HEK293 (cell line): ENCODE data around the gene TLL1.

ENCODE experiments used
- CTCF ChIA-PET: fragments of 350-600 bp; formaldehyde crosslinking; extraction: SDS; loops from one replicate; lab custom pipeline; 2021; ENCODE audit warnings: antibody characterized with exemption; lab: Yijun Ruan, JAX
- POLR2A ChIA-PET: fragments of 300-600 bp; formaldehyde crosslinking; extraction: SDS; loops from one replicate; lab custom pipeline; 2020; ENCODE audit warnings: antibody characterized with exemption, inconsistent platforms; lab: Yijun Ruan, JAX
- H3K27ac ChIP-seq: fragments of 200-500 bp; sonication (Bioruptor generic); 2 replicates; pipeline ENCODE4 v1.5.1; 2014; ENCODE audit warnings: low read depth, low read length, control low read depth, inconsistent platforms; ENCODE audit errors: extremely low read depth
- H3K36me3 ChIP-seq, 2 experiments: fragments of 200-500 bp in 1 of 2; sonication (Bioruptor generic) in 1 of 2; 1 replicate in 1 of 2; 2 replicates in 1 of 2; pipeline ENCODE4 v1.5.1; 2014 to 2017; ENCODE audit warnings: inconsistent platforms in 2 of 2, low read length in 2 of 2; ENCODE audit not compliant: control insufficient read depth in 2 of 2, insufficient read depth in 1 of 2
- H3K4me1 ChIP-seq: fragments of 200-500 bp; sonication (Bioruptor generic); 2 replicates; pipeline ENCODE4 v1.5.1; 2014; ENCODE audit warnings: mild to moderate bottlenecking, low read length, inconsistent platforms; ENCODE audit not compliant: control insufficient read depth, insufficient read depth
- H3K4me3 ChIP-seq: 2 replicates; pipeline ENCODE4 v1.5.1; 2011; ENCODE audit warnings: low read depth, mild to moderate bottlenecking, control low read depth, low read length, moderate library complexity
- H3K9me3 ChIP-seq: fragments of 200-500 bp; sonication (Bioruptor generic); 2 replicates; pipeline ENCODE4 v1.5.1; 2014; ENCODE audit warnings: low read depth, low read length, inconsistent platforms; ENCODE audit not compliant: control insufficient read depth, insufficient read depth
- BCL11A ChIP-seq: fragments of 450-650 bp; formaldehyde crosslinking; IDR thresholded peaks from 2 replicates; pipeline ENCODE4 v1.5.1; 2016; ENCODE audit warnings: low read depth, missing biosample characterization, missing genetic modification characterization
- HIC1 ChIP-seq: fragments of 450-650 bp; formaldehyde crosslinking; IDR thresholded peaks from 2 replicates; pipeline ENCODE4 v1.5.1; 2016; ENCODE audit warnings: missing biosample characterization, missing genetic modification characterization
- KLF8 ChIP-seq: fragments of 450-650 bp; formaldehyde crosslinking; IDR thresholded peaks from 2 replicates; pipeline ENCODE4 v1.5.1; 2016; ENCODE audit warnings: missing biosample characterization, missing genetic modification characterization
- PATZ1 ChIP-seq: fragments of 450-650 bp; formaldehyde crosslinking; IDR thresholded peaks from 2 replicates; pipeline ENCODE4 v1.5.1; 2016; ENCODE audit warnings: missing biosample characterization, missing genetic modification characterization
- PRDM10 ChIP-seq: fragments of 450-650 bp; formaldehyde crosslinking; IDR thresholded peaks from 2 replicates; pipeline ENCODE4 v1.5.1; 2016; ENCODE audit warnings: missing biosample characterization, missing genetic modification characterization
- SP3 ChIP-seq: fragments of 450-650 bp; formaldehyde crosslinking; IDR thresholded peaks from 2 replicates; pipeline ENCODE4 v1.5.1; 2016; ENCODE audit warnings: missing biosample characterization, missing genetic modification characterization
- TRIM28 ChIP-seq: IDR thresholded peaks from 2 replicates; pipeline ENCODE4 v1.6.1; 2011; ENCODE audit warnings: low read length, control low read depth, borderline replicate concordance
- ZBTB6 ChIP-seq: fragments of 450-650 bp; formaldehyde crosslinking; IDR thresholded peaks from 2 replicates; pipeline ENCODE4 v1.5.1; 2017; ENCODE audit warnings: missing biosample characterization, missing genetic modification characterization
- ZFHX2 ChIP-seq: fragments of 450-650 bp; formaldehyde crosslinking; conservative IDR thresholded peaks from 2 replicates; pipeline ENCODE4 v1.5.1; 2016; ENCODE audit warnings: missing biosample characterization, missing genetic modification characterization
- ZNF146 ChIP-seq: fragments of 450-650 bp; formaldehyde crosslinking; IDR thresholded peaks from 2 replicates; pipeline ENCODE4 v1.5.1; 2016; ENCODE audit warnings: missing biosample characterization, missing genetic modification characterization
- ZNF19 ChIP-seq: fragments of 450-650 bp; formaldehyde crosslinking; IDR thresholded peaks from 2 replicates; pipeline ENCODE4; 2016; ENCODE audit warnings: missing biosample characterization, missing genetic modification characterization, low read depth
- ZNF2 ChIP-seq: fragments of 450-650 bp; formaldehyde crosslinking; IDR thresholded peaks from 2 replicates; pipeline ENCODE4 v1.5.1; 2016; ENCODE audit warnings: missing biosample characterization, missing genetic modification characterization
- ZNF280C ChIP-seq: fragments of 450-650 bp; formaldehyde crosslinking; IDR thresholded peaks from 2 replicates; pipeline ENCODE4 v1.5.1; 2016; ENCODE audit warnings: missing biosample characterization, missing genetic modification characterization
- ZNF335 ChIP-seq: fragments of 450-650 bp; formaldehyde crosslinking; conservative IDR thresholded peaks from 2 replicates; pipeline ENCODE4 v1.5.1; 2016; ENCODE audit warnings: missing biosample characterization, missing genetic modification characterization
- ZNF449 ChIP-seq: fragments of 450-650 bp; formaldehyde crosslinking; IDR thresholded peaks from 2 replicates; pipeline ENCODE4 v1.5.1; 2017; ENCODE audit warnings: missing biosample characterization, mild to moderate bottlenecking, missing genetic modification characterization, moderate library complexity
- ZNF558 ChIP-seq: fragments of 450-650 bp; formaldehyde crosslinking; IDR thresholded peaks from 2 replicates; pipeline ENCODE4 v1.5.1; 2016; ENCODE audit warnings: missing biosample characterization, missing genetic modification characterization
- ZSCAN5A ChIP-seq: fragments of 450-650 bp; formaldehyde crosslinking; IDR thresholded peaks from 2 replicates; pipeline ENCODE4 v1.5.1; 2016; ENCODE audit warnings: missing biosample characterization, missing genetic modification characterization

Gene TLL1

GRCh38 chr4:165839615-165840333 lies 33.3 kb upstream of the TLL1 start:
- TF ChIP-seq ZFHX2 (tag by site-specific recombination): no peak
- no peak for TF ChIP-seq ZNF449 (tag by site-specific recombination)
- TF ChIP-seq HIC1 (tag by site-specific recombination): no peak
- no peak for TF ChIP-seq ZNF19 (tag by site-specific recombination)
- TF ChIP-seq ZNF558: no peak
- TF ChIP-seq ZNF335 (tag by site-specific recombination): no peak
- TF ChIP-seq TRIM28: no peak
- no peak for TF ChIP-seq ZNF146
- TF ChIP-seq BCL11A (tag by site-specific recombination): no peak
- TF ChIP-seq ZNF280C (tag by site-specific recombination): no peak
- ChIA-PET CTCF (interaction anchor here (0.6 kb wide), 1 partner anchor 56 kb away, joined by 3 read pairs; no protein-coding TSS in a partner anchor), POLR2A (no interaction called here)
- Histone ChIP-seq H3K36me3 (no peaks in the 10 kb centered on the region), H3K4me3 (no peak overlapping the region), H3K4me1 (no peaks in the 10 kb centered on the region), H3K9me3 (no peaks in the 10 kb centered on the region), H3K27ac (no peak overlapping the region)

- ChIA-PET CTCF (no interaction called here), POLR2A (no interaction called here)
- H3K36me3 ChIP-seq: no peaks in the 10 kb centered on the region
- no peaks in the 10 kb centered on the region for H3K4me1 ChIP-seq
- no peaks in the 10 kb centered on the region for H3K9me3 ChIP-seq
- no peak overlapping the region for H3K4me3 ChIP-seq
- no peak overlapping the region for H3K27ac ChIP-seq
- no peak for TF ChIP-seq PRDM10
- no peak for TF ChIP-seq PATZ1 (tag by site-specific recombination)
- TF ChIP-seq SP3 (tag by site-specific recombination): no peak
- no peak for TF ChIP-seq KLF8 (tag by site-specific recombination)
- TF ChIP-seq ZBTB6: no peak
- TF ChIP-seq ZSCAN5A (tag by site-specific recombination): no peak
- no peak for TF ChIP-seq ZNF2
These were observed 30.4 kb upstream of the TLL1 start for GRCh38 chr4:165842684-165843083.
